MM.1S (cell line): ENCODE data around the gene TSHZ2.

ENCODE experiments used
- DNase-seq: peaks from one replicate; pipeline ENCODE4 v3.0.0-alpha.2; 2015
- H2AFZ ChIP-seq: fragments of 300-600 bp; sonication (generic); 2 replicates; pipeline ENCODE4 v1.6.0; 2016; ENCODE audit warnings: antibody characterized with exemption, low read length
- H3F3A ChIP-seq: fragments of 300-600 bp; sonication (generic); 2 replicates; pipeline ENCODE4 v1.6.1; 2016; ENCODE audit warnings: mild to moderate bottlenecking, antibody characterized with exemption, low read length, moderate library complexity, mixed read lengths; ENCODE audit not compliant: insufficient read depth
- H3K27ac ChIP-seq: fragments of 300-600 bp; sonication (generic); 2 replicates; pipeline ENCODE4 v1.5.1; 2016; ENCODE audit warnings: mild to moderate bottlenecking, low read length
- H3K27me3 ChIP-seq: fragments of 300-600 bp; sonication (generic); replicated peaks from 2 replicates; pipeline ENCODE4 v1.6.0; 2016; ENCODE audit warnings: low read length; ENCODE audit not compliant: insufficient read depth
- H3K36me3 ChIP-seq: fragments of 300-600 bp; sonication (generic); replicated peaks from 2 replicates; pipeline ENCODE4 v1.6.1; 2016; ENCODE audit warnings: mild to moderate bottlenecking, low read length, mixed read lengths; ENCODE audit not compliant: insufficient read depth
- H3K4me1 ChIP-seq: fragments of 300-600 bp; sonication (generic); 2 replicates; pipeline ENCODE4 v1.6.1; 2016; ENCODE audit warnings: low read length, mixed read lengths
- H3K4me2 ChIP-seq: fragments of 300-600 bp; sonication (generic); 2 replicates; pipeline ENCODE4 v1.6.0; 2016; ENCODE audit warnings: low read depth, low read length
- H3K4me3 ChIP-seq: fragments of 300-600 bp; sonication (generic); 2 replicates; pipeline ENCODE4 v1.5.1; 2016; ENCODE audit warnings: low read length, mixed read lengths
- H3K79me2 ChIP-seq: fragments of 300-600 bp; sonication (generic); 2 replicates; pipeline ENCODE4 v1.6.1; 2016; ENCODE audit warnings: mixed run types, low read length, mixed read lengths
- H3K9ac ChIP-seq: fragments of 300-600 bp; sonication (generic); 2 replicates; pipeline ENCODE4 v1.6.1; 2016; ENCODE audit warnings: low read length, mixed read lengths
- H3K9me2 ChIP-seq: fragments of 300-600 bp; sonication (generic); replicated peaks from 2 replicates; pipeline ENCODE4 v1.6.1; 2016; ENCODE audit warnings: mild to moderate bottlenecking, low read length, mixed read lengths; ENCODE audit not compliant: insufficient read depth
- H3K9me3 ChIP-seq: fragments of 300-600 bp; sonication (generic); replicated peaks from 2 replicates; pipeline ENCODE4 v1.6.1; 2016; ENCODE audit warnings: mild to moderate bottlenecking, low read length, mixed read lengths; ENCODE audit not compliant: insufficient read depth
- H4K20me1 ChIP-seq: fragments of 300-600 bp; sonication (generic); 2 replicates; pipeline ENCODE4 v1.6.1; 2016; ENCODE audit warnings: mild to moderate bottlenecking, low read length, moderate library complexity, mixed read lengths; ENCODE audit not compliant: insufficient read depth
- EZH2 ChIP-seq: fragments of 300-600 bp; sonication (generic); optimal IDR thresholded peaks from 2 replicates; pipeline ENCODE3; 2017; ENCODE audit warnings: low read depth, mild to moderate bottlenecking, antibody characterized with exemption, low read length, mixed read lengths
- EZH2phosphoT487 ChIP-seq: fragments of 300-600 bp; sonication (generic); IDR thresholded peaks from 2 replicates; pipeline ENCODE4 v1.6.1; 2018; ENCODE audit warnings: antibody characterized with exemption, low read length
- TF ChIP-seq, protein P1 (sequence below): fragments of 300-600 bp; sonication (generic); IDR thresholded peaks from 2 replicates; pipeline ENCODE4 v1.5.1; 2016; ENCODE audit warnings: antibody characterized with exemption, low read length, mixed read lengths

The TSHZ2 gene

DNA sequence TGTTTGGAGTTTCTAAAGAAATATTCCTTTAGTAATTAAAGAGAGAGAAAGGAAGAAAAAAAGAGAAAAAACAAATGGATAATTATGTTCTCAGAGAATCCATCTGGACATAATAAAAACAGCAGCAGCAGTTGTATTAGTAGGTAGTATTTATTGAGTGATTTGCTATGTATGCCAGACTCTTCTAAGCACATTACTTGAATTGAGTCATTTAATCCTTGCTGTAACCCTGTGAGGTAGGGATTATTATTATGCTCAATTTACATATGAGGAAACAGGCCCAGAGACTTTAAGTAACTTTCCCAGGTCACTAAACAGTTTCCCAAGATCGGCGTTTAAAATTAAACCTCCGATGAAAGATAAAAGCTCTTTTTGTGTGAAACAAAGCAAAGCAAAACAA lies 238.8 kb downstream of the TSHZ2 start:
- no peaks in the 10 kb centered on the region for H3K36me3 ChIP-seq
- H3K4me3 ChIP-seq = no peak overlapping the region
- no peaks in the 10 kb centered on the region for H3K9me2 ChIP-seq
- H2AFZ ChIP-seq = no peak overlapping the region
- TF ChIP-seq, protein P1, sequence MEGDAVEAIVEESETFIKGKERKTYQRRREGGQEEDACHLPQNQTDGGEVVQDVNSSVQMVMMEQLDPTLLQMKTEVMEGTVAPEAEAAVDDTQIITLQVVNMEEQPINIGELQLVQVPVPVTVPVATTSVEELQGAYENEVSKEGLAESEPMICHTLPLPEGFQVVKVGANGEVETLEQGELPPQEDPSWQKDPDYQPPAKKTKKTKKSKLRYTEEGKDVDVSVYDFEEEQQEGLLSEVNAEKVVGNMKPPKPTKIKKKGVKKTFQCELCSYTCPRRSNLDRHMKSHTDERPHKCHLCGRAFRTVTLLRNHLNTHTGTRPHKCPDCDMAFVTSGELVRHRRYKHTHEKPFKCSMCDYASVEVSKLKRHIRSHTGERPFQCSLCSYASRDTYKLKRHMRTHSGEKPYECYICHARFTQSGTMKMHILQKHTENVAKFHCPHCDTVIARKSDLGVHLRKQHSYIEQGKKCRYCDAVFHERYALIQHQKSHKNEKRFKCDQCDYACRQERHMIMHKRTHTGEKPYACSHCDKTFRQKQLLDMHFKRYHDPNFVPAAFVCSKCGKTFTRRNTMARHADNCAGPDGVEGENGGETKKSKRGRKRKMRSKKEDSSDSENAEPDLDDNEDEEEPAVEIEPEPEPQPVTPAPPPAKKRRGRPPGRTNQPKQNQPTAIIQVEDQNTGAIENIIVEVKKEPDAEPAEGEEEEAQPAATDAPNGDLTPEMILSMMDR = no peak
- TF ChIP-seq EZH2phosphoT487 (no peak), EZH2 (no peak)
- H3K4me2 ChIP-seq = no peak overlapping the region
- no peaks in the 10 kb centered on the region for H3K79me2 ChIP-seq
- H3K4me1 ChIP-seq = peaks cover 10% of the 10 kb centered on the region
- no peak overlapping the region for H3K27ac ChIP-seq
- DNase-seq = no peak
- H3K27me3 ChIP-seq = no peaks in the 10 kb centered on the region
- H3F3A ChIP-seq = no peaks in the 10 kb centered on the region
- H4K20me1 ChIP-seq = no peaks in the 10 kb centered on the region
- no peaks in the 10 kb centered on the region for H3K9me3 ChIP-seq
- no peak overlapping the region for H3K9ac ChIP-seq

DNA sequence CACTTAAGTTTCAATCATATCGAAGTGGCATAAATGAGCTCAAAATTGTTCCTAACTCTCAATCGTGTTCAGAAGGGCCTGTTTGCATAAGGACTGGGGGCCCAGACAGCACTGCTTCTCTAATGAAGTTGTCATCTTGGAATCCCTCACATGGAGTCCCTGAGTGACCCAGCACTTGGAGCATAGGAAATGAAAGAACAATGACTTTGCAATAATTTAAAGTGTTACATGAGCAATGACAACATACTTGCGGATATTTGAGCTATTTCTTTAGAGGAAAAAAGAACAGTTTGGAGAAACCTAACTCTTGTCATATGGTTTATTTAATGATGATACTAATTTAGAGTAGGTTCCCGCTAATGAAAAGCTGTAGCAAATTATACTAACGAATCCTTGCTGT lies 239.9 kb downstream of the TSHZ2 start:
- Histone ChIP-seq H2AFZ (no peak overlapping the region), H3K27me3 (no peaks in the 10 kb centered on the region)

DNA sequence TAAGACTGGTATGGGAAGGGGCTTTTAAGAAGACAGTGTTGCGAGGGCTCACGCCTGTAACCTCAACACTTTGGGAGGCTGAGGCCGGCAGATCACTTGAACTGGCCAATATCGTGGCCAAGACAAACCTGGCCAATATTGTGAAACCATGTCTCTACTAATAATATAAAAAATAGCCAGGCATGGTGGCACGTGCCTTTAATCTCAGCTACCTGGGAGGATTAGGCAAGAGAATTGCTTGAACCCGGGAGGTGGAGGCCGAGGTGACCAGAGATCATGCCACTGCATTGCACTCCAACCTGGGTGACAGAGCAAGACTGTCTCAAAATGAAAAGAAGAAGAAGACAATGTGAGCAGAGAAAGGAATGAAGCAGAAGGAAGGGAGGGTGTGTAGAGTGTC lies 242.2 kb downstream of the TSHZ2 start:
- TF ChIP-seq EZH2 = no peak
- no peak for TF ChIP-seq EZH2phosphoT487
- TF ChIP-seq, protein P1 = no peak
- Histone ChIP-seq H3F3A (peaks cover 8% of the 10 kb centered on the region), H2AFZ (no peak overlapping the region), H3K4me3 (no peak overlapping the region), H4K20me1 (no peaks in the 10 kb centered on the region), H3K27me3 (no peaks in the 10 kb centered on the region), H3K9me2 (no peaks in the 10 kb centered on the region), H3K4me2 (no peak overlapping the region), H3K9ac (no peak overlapping the region), H3K4me1 (peaks cover 28% of the 10 kb centered on the region), H3K36me3 (no peaks in the 10 kb centered on the region), H3K9me3 (no peaks in the 10 kb centered on the region), H3K27ac (no peak overlapping the region), H3K79me2 (no peaks in the 10 kb centered on the region)
- no peak for DNase-seq

More for the DNA sequence above, 239.9 kb downstream of the TSHZ2 start:
- Histone ChIP-seq H3K4me3 (no peak overlapping the region), H3K4me1 (peaks cover 19% of the 10 kb centered on the region), H3K79me2 (no peaks in the 10 kb centered on the region), H3K9ac (no peak overlapping the region), H3F3A (peaks cover 8% of the 10 kb centered on the region), H4K20me1 (no peaks in the 10 kb centered on the region), H3K27ac (no peak overlapping the region), H3K9me2 (no peaks in the 10 kb centered on the region), H3K9me3 (no peaks in the 10 kb centered on the region), H3K4me2 (no peak overlapping the region), H3K36me3 (no peaks in the 10 kb centered on the region)
- TF ChIP-seq EZH2 (no peak), EZH2phosphoT487 (no peak)
- TF ChIP-seq, protein P1 = no peak
- no peak for DNase-seq
